MM.1S (cell line): ENCODE measurements around the gene ZBTB7B.

Source experiments
- EZH2 ChIP-seq: fragments of 300-600 bp; sonication (generic); optimal IDR thresholded peaks from 2 replicates; pipeline ENCODE3; 2017; ENCODE audit warnings: low read depth, mild to moderate bottlenecking, antibody characterized with exemption, low read length, mixed read lengths
- EZH2phosphoT487 ChIP-seq: fragments of 300-600 bp; sonication (generic); IDR thresholded peaks from 2 replicates; pipeline ENCODE4 v1.6.1; 2018; ENCODE audit warnings: antibody characterized with exemption, low read length
- TF ChIP-seq, protein P1 (sequence below): fragments of 300-600 bp; sonication (generic); IDR thresholded peaks from 2 replicates; pipeline ENCODE4 v1.5.1; 2016; ENCODE audit warnings: antibody characterized with exemption, low read length, mixed read lengths

DNA sequence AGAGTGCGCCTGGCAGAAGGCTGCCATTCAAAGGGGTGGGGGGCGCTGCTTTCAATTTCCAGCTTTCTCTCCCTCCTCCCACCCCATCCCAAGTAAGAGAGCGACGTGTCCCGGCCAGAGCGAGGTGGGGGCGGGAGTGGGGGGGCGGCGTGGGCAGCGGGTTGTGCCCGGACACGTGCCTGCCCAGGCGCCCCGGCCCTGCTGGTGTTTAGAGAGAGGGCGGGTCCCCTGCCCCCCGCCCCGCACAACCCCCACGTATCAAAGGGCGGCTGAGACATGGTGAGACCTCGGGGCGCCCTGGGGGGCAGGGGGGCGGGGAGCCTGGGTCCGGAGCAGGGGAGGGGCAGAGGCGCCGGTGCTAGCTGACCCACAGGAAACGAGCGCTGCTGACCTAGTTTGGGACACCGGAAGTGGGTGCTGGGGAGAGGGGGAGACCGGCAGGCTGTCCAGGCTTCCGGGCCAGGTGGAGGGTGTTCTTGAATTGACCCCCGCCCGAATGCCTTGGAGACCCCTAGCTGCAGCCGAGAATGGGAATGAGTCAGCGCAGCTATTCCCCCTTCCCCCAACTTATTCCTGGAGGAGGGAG is 1.3 kb downstream of the ZBTB7B start:
- TF ChIP-seq, protein P1, sequence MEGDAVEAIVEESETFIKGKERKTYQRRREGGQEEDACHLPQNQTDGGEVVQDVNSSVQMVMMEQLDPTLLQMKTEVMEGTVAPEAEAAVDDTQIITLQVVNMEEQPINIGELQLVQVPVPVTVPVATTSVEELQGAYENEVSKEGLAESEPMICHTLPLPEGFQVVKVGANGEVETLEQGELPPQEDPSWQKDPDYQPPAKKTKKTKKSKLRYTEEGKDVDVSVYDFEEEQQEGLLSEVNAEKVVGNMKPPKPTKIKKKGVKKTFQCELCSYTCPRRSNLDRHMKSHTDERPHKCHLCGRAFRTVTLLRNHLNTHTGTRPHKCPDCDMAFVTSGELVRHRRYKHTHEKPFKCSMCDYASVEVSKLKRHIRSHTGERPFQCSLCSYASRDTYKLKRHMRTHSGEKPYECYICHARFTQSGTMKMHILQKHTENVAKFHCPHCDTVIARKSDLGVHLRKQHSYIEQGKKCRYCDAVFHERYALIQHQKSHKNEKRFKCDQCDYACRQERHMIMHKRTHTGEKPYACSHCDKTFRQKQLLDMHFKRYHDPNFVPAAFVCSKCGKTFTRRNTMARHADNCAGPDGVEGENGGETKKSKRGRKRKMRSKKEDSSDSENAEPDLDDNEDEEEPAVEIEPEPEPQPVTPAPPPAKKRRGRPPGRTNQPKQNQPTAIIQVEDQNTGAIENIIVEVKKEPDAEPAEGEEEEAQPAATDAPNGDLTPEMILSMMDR = no peak
- TF ChIP-seq EZH2 (no peak), EZH2phosphoT487 (no peak)
